DND-41 (cell line): ENCODE measurements around the gene APBB1IP.

ENCODE experiments used
- ATAC-seq: fragments of 200-7000 bp; cut with Tn5 transposase; 3 replicates; pipeline ENCODE4 v1.9.1; 2021; ENCODE audit warnings: low read depth; ENCODE audit not compliant: insufficient read depth
- DNase-seq: peaks from one replicate; pipeline ENCODE4 v3.0.0-alpha.2; 2020
- H2AFZ ChIP-seq: 2 replicates; pipeline ENCODE4 v1.6.0; 2012; ENCODE audit warnings: low read depth, low read length
- H3K27ac ChIP-seq: 2 replicates; pipeline ENCODE4 v1.5.1; 2012; ENCODE audit warnings: low read length, inconsistent platforms
- H3K27me3 ChIP-seq: fragments of 200-600 bp; sonication (generic); 2 replicates; pipeline ENCODE4 v1.6.0; 2012; ENCODE audit warnings: low read length, mild to moderate bottlenecking, inconsistent platforms; ENCODE audit not compliant: insufficient read depth, poor library complexity
- H3K36me3 ChIP-seq: 2 replicates; pipeline ENCODE4 v1.5.1; 2012; ENCODE audit warnings: low read length, inconsistent platforms; ENCODE audit not compliant: insufficient read depth
- H3K4me1 ChIP-seq: 2 replicates; pipeline ENCODE4 v1.5.1; 2012; ENCODE audit warnings: mild to moderate bottlenecking, low read length; ENCODE audit not compliant: insufficient read depth
- H3K4me2 ChIP-seq: 2 replicates; pipeline ENCODE4 v1.6.0; 2012; ENCODE audit warnings: mild to moderate bottlenecking, moderate library complexity, low read length, inconsistent platforms; ENCODE audit not compliant: insufficient read depth
- H3K4me3 ChIP-seq, 2 experiments: fragments of 200-600 bp in 1 of 2; shearing (Covaris generic) in 1 of 2; 2 replicates each; pipeline ENCODE4 v1.5.1; 2012 to 2016; ENCODE audit warnings: inconsistent platforms in 2 of 2, low read length in 2 of 2, mild to moderate bottlenecking in 2 of 2, low read depth in 1 of 2, moderate library complexity in 1 of 2
- H3K79me2 ChIP-seq: 2 replicates; pipeline ENCODE4 v1.6.0; 2012; ENCODE audit warnings: low read length, inconsistent platforms; ENCODE audit not compliant: insufficient read depth
- H3K9ac ChIP-seq: 2 replicates; pipeline ENCODE4 v1.6.0; 2012; ENCODE audit warnings: low read depth, mild to moderate bottlenecking, inconsistent platforms, low read length, moderate library complexity
- H3K9me3 ChIP-seq: 2 replicates; pipeline ENCODE4 v1.5.1; 2012; ENCODE audit warnings: low read length, moderate library complexity, mild to moderate bottlenecking, inconsistent platforms; ENCODE audit not compliant: insufficient read depth, severe bottlenecking
- H4K20me1 ChIP-seq: 2 replicates; pipeline ENCODE4 v1.6.0; 2012; ENCODE audit warnings: low read length; ENCODE audit not compliant: insufficient read depth
- CTCF ChIP-seq: IDR thresholded peaks from 2 replicates; pipeline ENCODE4 v1.5.1; 2012; ENCODE audit warnings: borderline replicate concordance, low read length, moderate library complexity, mild to moderate bottlenecking; ENCODE audit not compliant: poor library complexity, severe bottlenecking; ENCODE audit errors: extremely low read depth
- EZH2 ChIP-seq: IDR thresholded peaks from 3 replicates; pipeline ENCODE4 v1.6.1; 2012; ENCODE audit warnings: borderline replicate concordance, low read depth, mild to moderate bottlenecking, moderate library complexity, low read length, inconsistent platforms; ENCODE audit not compliant: severe bottlenecking

The APBB1IP gene

GRCh38 chr10:26517141-26517867, 79.2 kb downstream of the APBB1IP start:
- H3K27ac ChIP-seq = no peak overlapping the region
- no peak for DNase-seq
- no peak overlapping the region for H3K4me2 ChIP-seq
- peaks cover 94% of the 10 kb centered on the region for H3K36me3 ChIP-seq
- no peak overlapping the region for H3K9ac ChIP-seq
- ATAC-seq = no peak
- H3K4me3 ChIP-seq = no peak overlapping the region
- no peaks in the 10 kb centered on the region; the same call in 1 of the 2 replicates for H4K20me1 ChIP-seq
- no peaks in the 10 kb centered on the region for H3K79me2 ChIP-seq
- no peak for TF ChIP-seq EZH2
- no peak for TF ChIP-seq CTCF
- H3K27me3 ChIP-seq = no peaks in the 10 kb centered on the region
- no peaks in the 10 kb centered on the region for H3K9me3 ChIP-seq
- no peak overlapping the region for H2AFZ ChIP-seq
- H3K4me1 ChIP-seq = no peaks in the 10 kb centered on the region

DNA sequence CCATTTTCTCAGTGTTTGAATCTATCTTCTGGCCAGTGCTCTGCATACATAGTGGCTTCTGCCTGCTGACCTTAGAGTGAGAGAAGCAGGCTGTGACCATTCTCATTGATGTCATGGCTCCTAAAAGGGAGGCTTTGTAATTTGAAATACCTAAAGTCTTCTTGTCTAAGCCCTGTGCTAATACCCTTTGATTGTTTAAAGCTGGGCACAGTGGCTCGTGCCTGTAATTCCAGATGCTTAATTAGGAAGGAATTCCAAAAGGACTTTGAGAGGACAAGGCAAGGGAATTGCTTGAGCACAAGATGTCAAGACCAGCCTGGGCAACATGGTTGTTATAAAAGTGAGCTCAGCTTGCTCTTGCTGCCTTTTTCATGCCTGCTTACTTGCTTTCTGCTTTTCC, 81.7 kb downstream of the APBB1IP start:
- ATAC-seq (no peak), DNase-seq (no peak)
- TF ChIP-seq CTCF (no peak), EZH2 (no peak)
- Histone ChIP-seq H3K27ac (no peak overlapping the region), H3K79me2 (no peaks in the 10 kb centered on the region), H3K9me3 (no peaks in the 10 kb centered on the region), H3K4me1 (no peaks in the 10 kb centered on the region), H2AFZ (no peak overlapping the region), H3K4me3 (no peak overlapping the region), H3K27me3 (no peaks in the 10 kb centered on the region), H3K4me2 (no peak overlapping the region), H3K9ac (no peak overlapping the region), H4K20me1 (no peaks in the 10 kb centered on the region; the same call in 1 of the 2 replicates), H3K36me3 (peaks cover 91% of the 10 kb centered on the region)

DNA sequence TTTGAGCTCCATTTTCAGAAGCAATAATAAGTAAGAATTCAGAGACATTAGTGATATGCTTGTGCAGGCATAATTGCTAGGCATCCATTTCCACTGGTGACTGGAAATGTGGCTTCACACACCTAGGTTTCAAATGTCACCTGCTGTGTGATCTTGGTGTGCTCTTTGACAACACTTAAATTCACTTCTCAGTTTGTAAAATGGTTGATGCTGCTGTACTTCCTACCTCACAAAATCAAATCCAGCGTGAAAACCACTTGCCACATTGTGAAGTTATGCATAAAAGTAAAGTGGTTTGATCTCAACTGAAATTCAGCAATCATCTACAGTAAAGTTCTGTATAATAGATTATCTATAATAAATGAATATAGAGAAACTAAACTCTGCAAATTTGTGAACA, 82.4 kb downstream of the APBB1IP start:
- TF ChIP-seq CTCF = no peak
- TF ChIP-seq EZH2 = no peak
- Histone ChIP-seq H3K9ac (no peak overlapping the region), H3K36me3 (peaks cover 92% of the 10 kb centered on the region), H3K27me3 (no peaks in the 10 kb centered on the region), H3K4me1 (no peaks in the 10 kb centered on the region), H2AFZ (no peak overlapping the region), H3K79me2 (no peaks in the 10 kb centered on the region), H3K9me3 (no peaks in the 10 kb centered on the region), H3K4me3 (no peak overlapping the region), H4K20me1 (no peaks in the 10 kb centered on the region; the same call in 1 of the 2 replicates), H3K4me2 (no peak overlapping the region), H3K27ac (no peak overlapping the region)
- no peak for ATAC-seq
- DNase-seq = no peak
